HEK293 (cell line): ENCODE results near the gene PARD3B.

Experiments
- CTCF ChIA-PET: fragments of 350-600 bp; formaldehyde crosslinking; extraction: SDS; loops from one replicate; lab custom pipeline; 2021; ENCODE audit warnings: antibody characterized with exemption; lab: Yijun Ruan, JAX
- POLR2A ChIA-PET: fragments of 300-600 bp; formaldehyde crosslinking; extraction: SDS; loops from one replicate; lab custom pipeline; 2020; ENCODE audit warnings: antibody characterized with exemption, inconsistent platforms; lab: Yijun Ruan, JAX
- H3K27ac ChIP-seq: fragments of 200-500 bp; sonication (Bioruptor generic); 2 replicates; pipeline ENCODE4 v1.5.1; 2014; ENCODE audit warnings: low read depth, low read length, control low read depth, inconsistent platforms; ENCODE audit errors: extremely low read depth
- H3K36me3 ChIP-seq, 2 experiments: fragments of 200-500 bp in 1 of 2; sonication (Bioruptor generic) in 1 of 2; 1 replicate in 1 of 2; 2 replicates in 1 of 2; pipeline ENCODE4 v1.5.1; 2014 to 2017; ENCODE audit warnings: inconsistent platforms in 2 of 2, low read length in 2 of 2; ENCODE audit not compliant: control insufficient read depth in 2 of 2, insufficient read depth in 1 of 2
- H3K4me1 ChIP-seq: fragments of 200-500 bp; sonication (Bioruptor generic); 2 replicates; pipeline ENCODE4 v1.5.1; 2014; ENCODE audit warnings: mild to moderate bottlenecking, low read length, inconsistent platforms; ENCODE audit not compliant: control insufficient read depth, insufficient read depth
- H3K4me3 ChIP-seq: 2 replicates; pipeline ENCODE4 v1.5.1; 2011; ENCODE audit warnings: low read depth, mild to moderate bottlenecking, control low read depth, low read length, moderate library complexity
- H3K9me3 ChIP-seq: fragments of 200-500 bp; sonication (Bioruptor generic); 2 replicates; pipeline ENCODE4 v1.5.1; 2014; ENCODE audit warnings: low read depth, low read length, inconsistent platforms; ENCODE audit not compliant: control insufficient read depth, insufficient read depth
- HOXC10 ChIP-seq: sonication (generic); formaldehyde crosslinking; IDR thresholded peaks from 2 replicates; pipeline ENCODE4 v1.8.1; 2023; ENCODE audit warnings: mild to moderate bottlenecking, missing genetic modification reagents
- IKZF3 ChIP-seq: fragments of 450-650 bp; IDR thresholded peaks from 2 replicates; pipeline ENCODE4 v1.5.0; 2018; ENCODE audit warnings: missing biosample characterization, mild to moderate bottlenecking, missing genetic modification characterization, moderate library complexity
- KLF1 ChIP-seq: fragments of 450-650 bp; formaldehyde crosslinking; IDR thresholded peaks from 2 replicates; pipeline ENCODE4 v1.5.1; 2016; ENCODE audit warnings: missing biosample characterization, missing genetic modification characterization
- KLF16 ChIP-seq: fragments of 450-650 bp; formaldehyde crosslinking; IDR thresholded peaks from 2 replicates; pipeline ENCODE4 v1.5.1; 2017; ENCODE audit warnings: missing biosample characterization, missing genetic modification characterization
- KLF8 ChIP-seq: fragments of 450-650 bp; formaldehyde crosslinking; IDR thresholded peaks from 2 replicates; pipeline ENCODE4 v1.5.1; 2016; ENCODE audit warnings: missing biosample characterization, missing genetic modification characterization
- KLF9 ChIP-seq: fragments of 450-650 bp; formaldehyde crosslinking; IDR thresholded peaks from 2 replicates; pipeline ENCODE4 v1.5.1; 2016; ENCODE audit warnings: missing biosample characterization, missing genetic modification characterization, low read depth
- MEIS1 ChIP-seq: sonication (generic); formaldehyde crosslinking; IDR thresholded peaks from 2 replicates; pipeline ENCODE4 v1.8.1; 2022; ENCODE audit warnings: missing genetic modification reagents, mild to moderate bottlenecking, borderline replicate concordance
- PRDM1 ChIP-seq: fragments of 450-650 bp; formaldehyde crosslinking; IDR thresholded peaks from 2 replicates; pipeline ENCODE4; 2016; ENCODE audit warnings: missing biosample characterization, missing genetic modification characterization
- REPIN1 ChIP-seq: fragments of 450-650 bp; formaldehyde crosslinking; IDR thresholded peaks from 2 replicates; pipeline ENCODE4 v1.5.1; 2017; ENCODE audit warnings: missing biosample characterization, missing genetic modification characterization, low read depth
- SALL2 ChIP-seq: fragments of 450-650 bp; formaldehyde crosslinking; IDR thresholded peaks from 2 replicates; pipeline ENCODE4 v1.5.0; 2017; ENCODE audit warnings: missing biosample characterization, mild to moderate bottlenecking, missing genetic modification characterization, borderline replicate concordance
- SCRT2 ChIP-seq: fragments of 450-650 bp; formaldehyde crosslinking; IDR thresholded peaks from 2 replicates; pipeline ENCODE4 v1.5.1; 2016; ENCODE audit warnings: missing biosample characterization, missing genetic modification characterization
- TRIM28 ChIP-seq: IDR thresholded peaks from 2 replicates; pipeline ENCODE4 v1.6.1; 2011; ENCODE audit warnings: low read length, control low read depth, borderline replicate concordance
- ZBTB17 ChIP-seq: fragments of 450-650 bp; formaldehyde crosslinking; IDR thresholded peaks from 2 replicates; pipeline ENCODE4 v1.5.1; 2016; ENCODE audit warnings: missing biosample characterization, missing genetic modification characterization
- ZNF114 ChIP-seq: fragments of 450-650 bp; formaldehyde crosslinking; IDR thresholded peaks from 2 replicates; pipeline ENCODE4 v1.5.0; 2017; ENCODE audit warnings: missing biosample characterization, missing genetic modification characterization
- ZNF133 ChIP-seq: fragments of 450-650 bp; formaldehyde crosslinking; IDR thresholded peaks from 2 replicates; pipeline ENCODE4 v1.5.1; 2016; ENCODE audit warnings: missing biosample characterization, missing genetic modification characterization
- ZNF146 ChIP-seq: fragments of 450-650 bp; formaldehyde crosslinking; IDR thresholded peaks from 2 replicates; pipeline ENCODE4 v1.5.1; 2016; ENCODE audit warnings: missing biosample characterization, missing genetic modification characterization
- ZNF174 ChIP-seq: fragments of 450-650 bp; formaldehyde crosslinking; IDR thresholded peaks from 2 replicates; pipeline ENCODE4 v1.5.0; 2017; ENCODE audit warnings: missing biosample characterization, mild to moderate bottlenecking, missing genetic modification characterization
- ZNF2 ChIP-seq: fragments of 450-650 bp; formaldehyde crosslinking; IDR thresholded peaks from 2 replicates; pipeline ENCODE4 v1.5.1; 2016; ENCODE audit warnings: missing biosample characterization, missing genetic modification characterization
- ZNF23 ChIP-seq: fragments of 450-650 bp; formaldehyde crosslinking; IDR thresholded peaks from 2 replicates; pipeline ENCODE4 v1.5.1; 2016; ENCODE audit warnings: missing biosample characterization, missing genetic modification characterization, borderline replicate concordance
- ZNF239 ChIP-seq: fragments of 450-650 bp; formaldehyde crosslinking; IDR thresholded peaks from 2 replicates; pipeline ENCODE4 v1.5.1; 2016; ENCODE audit warnings: missing biosample characterization, missing genetic modification characterization
- ZNF354C ChIP-seq: fragments of 450-650 bp; formaldehyde crosslinking; IDR thresholded peaks from 2 replicates; pipeline ENCODE4 v1.5.1; 2016; ENCODE audit warnings: missing biosample characterization, missing genetic modification characterization, low read depth, borderline replicate concordance
- ZNF362 ChIP-seq: fragments of 450-650 bp; formaldehyde crosslinking; IDR thresholded peaks from 2 replicates; pipeline ENCODE4 v1.5.1; 2016; ENCODE audit warnings: missing biosample characterization, missing genetic modification characterization
- ZNF488 ChIP-seq: fragments of 450-650 bp; formaldehyde crosslinking; IDR thresholded peaks from 2 replicates; pipeline ENCODE4 v1.5.1; 2016; ENCODE audit warnings: missing biosample characterization, missing genetic modification characterization
- ZNF549 ChIP-seq: fragments of 450-650 bp; IDR thresholded peaks from 2 replicates; pipeline ENCODE4 v1.5.1; 2018; ENCODE audit warnings: missing biosample characterization, missing genetic modification characterization, mild to moderate bottlenecking, inconsistent platforms, moderate library complexity
- ZNF560 ChIP-seq: fragments of 450-650 bp; formaldehyde crosslinking; IDR thresholded peaks from 2 replicates; pipeline ENCODE4 v1.5.1; 2017; ENCODE audit warnings: missing biosample characterization, missing genetic modification characterization, borderline replicate concordance
- ZNF561 ChIP-seq: fragments of 450-650 bp; IDR thresholded peaks from 2 replicates; pipeline ENCODE4 v1.5.1; 2018; ENCODE audit warnings: missing biosample characterization, missing genetic modification characterization, borderline replicate concordance
- ZNF621 ChIP-seq: fragments of 450-650 bp; formaldehyde crosslinking; IDR thresholded peaks from 2 replicates; pipeline ENCODE4 v1.5.1; 2017; ENCODE audit warnings: missing biosample characterization, missing genetic modification characterization
- ZNF664 ChIP-seq: fragments of 450-650 bp; formaldehyde crosslinking; IDR thresholded peaks from 2 replicates; pipeline ENCODE4 v1.5.1; 2016; ENCODE audit warnings: missing biosample characterization, missing genetic modification characterization
- ZNF704 ChIP-seq: fragments of 450-650 bp; formaldehyde crosslinking; IDR thresholded peaks from 2 replicates; pipeline ENCODE4 v1.5.1; 2016; ENCODE audit warnings: missing biosample characterization, missing genetic modification characterization
- ZNF785 ChIP-seq: fragments of 450-650 bp; formaldehyde crosslinking; IDR thresholded peaks from 2 replicates; pipeline ENCODE4 v1.5.1; 2016; ENCODE audit warnings: missing biosample characterization, missing genetic modification characterization
- ZSCAN23 ChIP-seq: fragments of 450-650 bp; formaldehyde crosslinking; IDR thresholded peaks from 2 replicates; pipeline ENCODE4 v1.5.1; 2016; ENCODE audit warnings: missing biosample characterization, missing genetic modification characterization
- ZSCAN30 ChIP-seq: fragments of 450-650 bp; IDR thresholded peaks from 2 replicates; pipeline ENCODE4 v1.5.1; 2018; ENCODE audit warnings: missing biosample characterization, mild to moderate bottlenecking, missing genetic modification characterization, moderate library complexity

Gene PARD3B

GRCh38 chr2:204771721-204772120, 226.4 kb downstream of the PARD3B start:
- Histone ChIP-seq H3K9me3 (no peaks in the 10 kb centered on the region), H3K36me3 (no peaks in the 10 kb centered on the region), H3K27ac (no peak overlapping the region), H3K4me3 (no peak overlapping the region), H3K4me1 (no peaks in the 10 kb centered on the region)
- TF ChIP-seq ZNF704 (tag by site-specific recombination) (no peak), ZNF488 (no peak), PRDM1 (no peak), KLF16 (tag by site-specific recombination) (no peak), REPIN1 (tag by site-specific recombination) (no peak), ZNF23 (tag by site-specific recombination) (no peak), ZNF146 (tag by site-specific recombination) (no peak), KLF1 (tag by site-specific recombination) (no peak), SCRT2 (tag by site-specific recombination) (no peak)
- CTCF ChIA-PET: no interaction called here
- POLR2A ChIA-PET: no interaction called here

GRCh38 chr2:204772546-204772945, 227.3 kb downstream of the PARD3B start:
- TF ChIP-seq ZNF621 (tag by site-specific recombination) (no peak), IKZF3 (tag by site-specific recombination) (no peak), KLF1 (tag by site-specific recombination) (no peak), ZSCAN23 (tag by site-specific recombination) (no peak), ZNF560 (tag by site-specific recombination) (no peak), KLF9 (tag by site-specific recombination) (no peak), KLF8 (tag by site-specific recombination) (no peak)
- ChIA-PET POLR2A (no interaction called here), CTCF (no interaction called here)
- H3K36me3 ChIP-seq: no peaks in the 10 kb centered on the region
- H3K4me3 ChIP-seq: no peak overlapping the region
- H3K9me3 ChIP-seq: no peaks in the 10 kb centered on the region
- no peaks in the 10 kb centered on the region for H3K4me1 ChIP-seq
- no peak overlapping the region for H3K27ac ChIP-seq

- H3K27ac ChIP-seq: no peak overlapping the region
- no peaks in the 10 kb centered on the region for H3K4me1 ChIP-seq
- POLR2A ChIA-PET: no interaction called here
- no peak overlapping the region for H3K4me3 ChIP-seq
- CTCF ChIA-PET: no interaction called here
- TF ChIP-seq ZNF354C (tag by site-specific recombination) (no peak), ZNF2 (tag by site-specific recombination) (no peak), ZNF549 (tag by site-specific recombination) (no peak), MEIS1 (CRISPR knock-in tag) (no peak), ZNF239 (tag by site-specific recombination) (no peak), REPIN1 (tag by site-specific recombination) (no peak), ZNF362 (tag by site-specific recombination) (no peak), HOXC10 (CRISPR knock-in tag) (no peak), ZSCAN30 (tag by site-specific recombination) (no peak), ZNF488 (no peak), ZNF785 (tag by site-specific recombination) (no peak), ZNF174 (tag by site-specific recombination) (no peak), ZNF664 (tag by site-specific recombination) (no peak), ZNF561 (tag by site-specific recombination) (no peak), TRIM28 (no peak), SALL2 (tag by site-specific recombination) (no peak), ZNF114 (tag by site-specific recombination) (no peak), ZNF133 (no peak), ZBTB17 (tag by site-specific recombination) (no peak)
- no peaks in the 10 kb centered on the region for H3K9me3 ChIP-seq
- H3K36me3 ChIP-seq: no peaks in the 10 kb centered on the region
These were observed 230.5 kb downstream of the PARD3B start for GRCh38 chr2:204775766-204776165.
